Left lung (tissue), 10 donors: ENCODE data around the gene SCNN1B. TPM values are rescaled to one million over a fixed set of nuclear protein-coding genes. Genes with fewer than 3 reads are reported as not detected.

Source experiments
- ATAC-seq: fragments of 200-7000 bp; cut with Tn5 transposase; one replicate; pipeline ENCODE4 v1.9.1; 2020; ENCODE audit warnings: moderate library complexity
- DNase-seq, 4 donors: peaks; one replicate each; pipeline ENCODE4 v3.0.0-alpha.2; 2013 to 2020
- H3K27ac ChIP-seq, 2 donors: fragments of 200-600 bp; sonication (generic) in 1 of 2; one replicate each; pipeline versions ENCODE4 v1.5.0 to v1.8.0; 2020 to 2021
- H3K27me3 ChIP-seq, 2 donors: fragments of 200-600 bp; sonication (generic) in 1 of 2; one replicate each; pipeline versions ENCODE4 v1.5.0 to v1.8.0; 2020 to 2021
- H3K36me3 ChIP-seq, 2 donors: fragments of 200-600 bp; sonication (generic) in 1 of 2; one replicate each; pipeline versions ENCODE4 v1.5.0 to v1.8.0; 2020 to 2021
- H3K4me1 ChIP-seq, 2 donors: fragments of 200-600 bp; one replicate each; pipeline ENCODE4 v1.8.0; 2021
- H3K4me3 ChIP-seq, 2 donors: fragments of 200-600 bp; sonication (generic) in 1 of 2; one replicate each; pipeline versions ENCODE4 v1.5.0 to v1.8.0; 2020 to 2021; ENCODE audit warnings: mild to moderate bottlenecking in 1 of 2
- H3K9me3 ChIP-seq, 2 donors: fragments of 200-600 bp; sonication (generic) in 1 of 2; one replicate each; pipeline versions ENCODE4 v1.5.0 to v1.8.0; 2020 to 2021
- intact Hi-C, 2 donors: fragments of 100-400 bp; cut with DNase I; formaldehyde crosslinking; loops; one replicate each; pipeline versions ENCODE4 v1.11.2 to v1.14.2; 2022
- polyA plus RNA-seq, 6 donors: library from polyadenylated mRNA; unstranded; fragments of 120-200 nt; gene quantifications; one replicate each; pipeline ENCODE4 v1.2.1, GENCODE V29; 2013; ENCODE audit not compliant: insufficient read length in 6 of 6
- total RNA-seq, 2 donors: library from RNA; stranded (reverse); fragmentation: NEBNext Ultra II Directional; extraction: Animal tissue kit (Norgen Biotek cat#: 25700); gene quantifications; one replicate each; pipeline ENCODE4 v1.2.1, GENCODE V29; 2021
- TF ChIP-seq, protein P1 (sequence below), 2 donors: fragments of 200-600 bp; sonication (generic) in 1 of 2; IDR thresholded peaks; one replicate each; pipeline versions ENCODE4 v1.5.0 to v1.8.0; 2021; ENCODE audit warnings: antibody characterized with exemption in 2 of 2
- donor health status: DM: no; HTN: yes; CAD: no.
- donor health status: DM: no; HTN: no; CAD: no.

Gene SCNN1B
- total and polyA plus RNA-seq, 8 donors, result 2.4 to 28.6 (median 3.4) TPM

DNA sequence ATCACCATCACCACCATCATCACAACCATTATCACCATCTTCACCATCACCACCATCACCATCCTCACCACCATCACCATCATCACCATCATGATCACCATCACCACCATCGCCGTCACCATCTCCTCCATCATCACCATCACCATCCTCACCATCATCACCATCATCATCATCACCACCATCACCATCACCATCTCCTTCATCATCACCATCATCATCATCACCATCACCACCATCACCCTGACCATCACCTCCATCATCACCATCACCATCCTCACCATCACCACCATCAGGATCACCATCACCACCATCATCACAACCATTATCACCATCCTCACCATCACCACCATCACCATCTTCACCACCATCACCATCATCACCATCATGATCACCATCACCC, 14.1 kb downstream of the SCNN1B start:
- H3K9me3 ChIP-seq, result no peaks in the 10 kb centered on the region
- TF ChIP-seq, protein P1, sequence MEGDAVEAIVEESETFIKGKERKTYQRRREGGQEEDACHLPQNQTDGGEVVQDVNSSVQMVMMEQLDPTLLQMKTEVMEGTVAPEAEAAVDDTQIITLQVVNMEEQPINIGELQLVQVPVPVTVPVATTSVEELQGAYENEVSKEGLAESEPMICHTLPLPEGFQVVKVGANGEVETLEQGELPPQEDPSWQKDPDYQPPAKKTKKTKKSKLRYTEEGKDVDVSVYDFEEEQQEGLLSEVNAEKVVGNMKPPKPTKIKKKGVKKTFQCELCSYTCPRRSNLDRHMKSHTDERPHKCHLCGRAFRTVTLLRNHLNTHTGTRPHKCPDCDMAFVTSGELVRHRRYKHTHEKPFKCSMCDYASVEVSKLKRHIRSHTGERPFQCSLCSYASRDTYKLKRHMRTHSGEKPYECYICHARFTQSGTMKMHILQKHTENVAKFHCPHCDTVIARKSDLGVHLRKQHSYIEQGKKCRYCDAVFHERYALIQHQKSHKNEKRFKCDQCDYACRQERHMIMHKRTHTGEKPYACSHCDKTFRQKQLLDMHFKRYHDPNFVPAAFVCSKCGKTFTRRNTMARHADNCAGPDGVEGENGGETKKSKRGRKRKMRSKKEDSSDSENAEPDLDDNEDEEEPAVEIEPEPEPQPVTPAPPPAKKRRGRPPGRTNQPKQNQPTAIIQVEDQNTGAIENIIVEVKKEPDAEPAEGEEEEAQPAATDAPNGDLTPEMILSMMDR (IDR thresholded peaks at IDR 0.05), result no peak
- DNase-seq (no peak), ATAC-seq (no peak)
- H3K27ac ChIP-seq, result no peak overlapping the region
- intact Hi-C loops, result no loop called here
- no peak overlapping the region for H3K4me3 ChIP-seq
- no peaks in the 10 kb centered on the region for H3K36me3 ChIP-seq
- H3K4me1 ChIP-seq, result no peaks in the 10 kb centered on the region
- H3K27me3 ChIP-seq, result no peaks in the 10 kb centered on the region

DNA sequence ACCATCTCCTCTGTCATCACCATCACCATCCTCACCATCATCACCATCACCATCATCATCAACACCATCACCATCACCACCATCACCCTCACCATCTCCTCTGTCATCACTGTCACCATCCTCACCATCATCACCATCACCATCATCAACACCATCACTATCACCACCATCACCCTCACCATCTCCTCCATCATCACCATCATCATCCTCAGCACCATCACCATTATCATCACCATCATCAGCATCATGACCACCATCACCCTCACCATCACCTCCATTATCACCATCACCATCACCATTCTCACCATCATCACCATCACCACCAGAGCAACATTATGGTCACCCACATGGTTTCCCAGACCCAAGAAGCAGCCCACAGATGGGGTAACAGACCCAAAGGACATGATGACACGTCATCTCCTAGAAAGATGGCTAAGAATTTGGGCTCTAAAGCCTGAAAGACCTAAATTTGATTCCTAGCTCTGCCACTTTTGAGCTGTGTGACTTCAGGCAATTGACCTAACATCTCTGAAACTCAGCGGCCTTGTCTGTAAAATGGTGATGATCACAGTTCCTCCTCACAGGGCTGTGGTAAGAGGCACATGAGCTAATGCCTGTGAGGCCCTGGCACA, 14.6 kb downstream of the SCNN1B start:
- Histone ChIP-seq H3K27ac (no peak overlapping the region), H3K36me3 (no peaks in the 10 kb centered on the region), H3K4me3 (no peak overlapping the region), H3K27me3 (no peaks in the 10 kb centered on the region), H3K9me3 (no peaks in the 10 kb centered on the region), H3K4me1 (no peaks in the 10 kb centered on the region)
- DNase-seq, result no peak
- TF ChIP-seq, protein P1 (IDR thresholded peaks at IDR 0.05), result no peak
- intact Hi-C loops, result no loop called here
- no peak for ATAC-seq

DNA sequence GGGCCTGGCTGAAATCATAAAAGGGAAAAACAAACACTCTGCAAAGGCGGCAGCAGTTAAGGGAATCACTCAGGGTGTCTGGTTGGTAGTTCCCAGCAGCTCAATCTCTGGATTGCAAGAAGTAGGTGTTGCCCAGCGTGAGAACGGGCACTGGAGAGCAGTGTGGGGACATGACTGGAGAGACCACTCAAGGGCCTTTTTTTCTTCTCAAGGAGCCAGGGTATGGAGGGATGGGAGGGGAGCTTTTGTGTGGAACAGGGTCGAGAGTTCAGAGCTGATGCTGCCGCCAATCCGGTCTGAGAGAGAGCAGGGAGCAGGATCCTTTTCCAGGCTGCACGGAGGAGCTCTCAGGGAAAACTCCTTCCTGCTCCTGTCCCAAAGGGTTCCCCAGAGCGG, 15.2 kb downstream of the SCNN1B start:
- Histone ChIP-seq H3K27ac (peak overlapping the region in 1 of 2 donors; percentile 50), H3K27me3 (no peaks in the 10 kb centered on the region), H3K4me3 (no peak overlapping the region), H3K36me3 (no peaks in the 10 kb centered on the region), H3K9me3 (no peaks in the 10 kb centered on the region), H3K4me1 (no peaks in the 10 kb centered on the region)
- TF ChIP-seq, protein P1 (IDR thresholded peaks at IDR 0.05), result no peak
- DNase-seq, result peak in 3 of 4 donors; percentile 46 to 90 (median 79)
- peak; percentile 79 for ATAC-seq
- intact Hi-C loops, result no loop called here

DNA sequence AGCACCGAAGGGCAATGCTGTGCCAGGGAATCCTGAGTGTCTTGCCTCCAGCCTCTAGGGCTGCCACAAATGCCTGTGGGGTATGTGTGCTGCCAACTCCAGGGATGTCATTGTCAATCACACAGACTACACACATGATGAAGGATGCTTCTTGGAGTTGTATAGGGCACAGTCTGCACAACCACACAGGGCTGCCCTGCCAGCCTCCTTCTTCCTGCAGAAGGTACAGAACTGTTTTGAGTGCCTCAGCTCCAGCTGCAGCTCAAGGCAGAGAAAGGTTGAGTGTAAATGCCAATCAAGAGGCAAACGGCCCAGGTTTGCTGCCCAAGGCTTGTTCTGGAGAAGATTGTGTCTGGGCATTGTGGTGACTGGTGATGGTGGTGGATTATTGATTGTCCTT, 15.6 kb downstream of the SCNN1B start:
- Histone ChIP-seq H3K27ac (peak overlapping the region in 1 of 2 donors; percentile 50), H3K36me3 (no peaks in the 10 kb centered on the region), H3K27me3 (no peaks in the 10 kb centered on the region), H3K9me3 (no peaks in the 10 kb centered on the region), H3K4me1 (no peaks in the 10 kb centered on the region), H3K4me3 (no peak overlapping the region)
- DNase-seq, result no peak
- TF ChIP-seq, protein P1 (IDR thresholded peaks at IDR 0.05), result no peak
- intact Hi-C loops, result no loop called here
- peak; percentile 13 for ATAC-seq

DNA sequence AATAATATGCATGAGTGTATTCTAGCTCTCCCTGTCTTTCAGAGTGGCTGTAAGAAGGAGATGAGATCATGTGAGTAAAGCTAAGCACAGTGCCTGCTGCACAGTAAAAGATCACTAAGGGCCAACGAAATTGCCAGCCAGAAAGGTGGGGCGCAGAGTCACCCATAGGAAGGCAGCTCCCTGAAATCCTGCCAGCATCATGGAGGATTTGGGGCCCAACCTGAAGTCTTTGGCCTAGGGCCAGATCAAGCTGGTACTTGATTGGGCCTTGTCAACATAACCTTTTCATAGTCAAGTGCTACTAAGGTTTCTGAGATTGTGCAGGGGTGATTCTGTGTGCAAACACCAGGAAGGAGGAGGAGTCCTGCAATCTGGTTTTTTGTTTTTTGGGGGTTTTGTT, 16.5 kb downstream of the SCNN1B start:
- Histone ChIP-seq H3K4me1 (no peaks in the 10 kb centered on the region), H3K27ac (no peak overlapping the region), H3K4me3 (no peak overlapping the region), H3K27me3 (no peaks in the 10 kb centered on the region), H3K9me3 (no peaks in the 10 kb centered on the region), H3K36me3 (no peaks in the 10 kb centered on the region)
- TF ChIP-seq, protein P1 (IDR thresholded peaks at IDR 0.05), result no peak
- DNase-seq (peak in 3 of 4 donors; percentile 39 to 80 (median 79)), ATAC-seq (peak; percentile 64)
- intact Hi-C loops, result no loop called here
